Renal pelvis (tissue), 4 donors: Measurements from ENCODE around the gene UBASH3A. TPM values are rescaled to one million over a fixed set of nuclear protein-coding genes. Genes with fewer than 3 reads are reported as not detected.

ENCODE experiments used
- DNase-seq: peaks from one replicate; pipeline ENCODE4 v3.0.0-alpha.2; 2013
- polyA plus RNA-seq, 3 donors: library from polyadenylated mRNA; unstranded; fragments of 120-200 nt; gene quantifications; one replicate each; pipeline ENCODE4 v1.2.1, GENCODE V29; 2013; ENCODE audit not compliant: insufficient read length in 3 of 3

UBASH3A gene
- polyA plus RNA-seq, 3 donors, result 0.10 TPM; not detected in 2

DNA sequence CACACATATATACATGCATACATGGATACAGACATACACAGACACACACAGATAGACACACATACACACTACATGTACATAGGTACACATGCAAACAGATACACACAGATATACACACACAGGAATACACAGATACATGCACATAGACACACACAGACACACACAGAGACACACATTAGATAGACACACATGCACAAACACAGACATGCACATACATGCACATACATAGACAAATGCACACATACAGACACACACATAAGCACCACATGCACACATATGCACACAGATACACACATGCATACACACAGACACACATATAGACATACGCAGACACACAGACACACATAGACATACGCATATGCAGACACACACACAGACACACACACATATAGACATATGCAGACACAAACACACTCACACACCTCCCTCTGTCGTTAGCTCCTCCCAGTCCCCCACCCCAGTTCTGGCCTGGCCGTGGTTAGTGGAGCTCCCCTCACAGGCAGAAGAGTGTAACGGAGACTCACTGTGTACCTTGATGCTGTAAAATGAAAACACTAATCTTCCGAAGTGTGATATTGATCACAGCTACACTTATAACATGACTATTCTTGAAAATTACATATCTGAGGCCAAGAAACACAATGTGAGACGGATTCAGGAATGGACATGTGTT, 7.6 kb downstream of the UBASH3A start:
- DNase-seq, result no peak

DNA sequence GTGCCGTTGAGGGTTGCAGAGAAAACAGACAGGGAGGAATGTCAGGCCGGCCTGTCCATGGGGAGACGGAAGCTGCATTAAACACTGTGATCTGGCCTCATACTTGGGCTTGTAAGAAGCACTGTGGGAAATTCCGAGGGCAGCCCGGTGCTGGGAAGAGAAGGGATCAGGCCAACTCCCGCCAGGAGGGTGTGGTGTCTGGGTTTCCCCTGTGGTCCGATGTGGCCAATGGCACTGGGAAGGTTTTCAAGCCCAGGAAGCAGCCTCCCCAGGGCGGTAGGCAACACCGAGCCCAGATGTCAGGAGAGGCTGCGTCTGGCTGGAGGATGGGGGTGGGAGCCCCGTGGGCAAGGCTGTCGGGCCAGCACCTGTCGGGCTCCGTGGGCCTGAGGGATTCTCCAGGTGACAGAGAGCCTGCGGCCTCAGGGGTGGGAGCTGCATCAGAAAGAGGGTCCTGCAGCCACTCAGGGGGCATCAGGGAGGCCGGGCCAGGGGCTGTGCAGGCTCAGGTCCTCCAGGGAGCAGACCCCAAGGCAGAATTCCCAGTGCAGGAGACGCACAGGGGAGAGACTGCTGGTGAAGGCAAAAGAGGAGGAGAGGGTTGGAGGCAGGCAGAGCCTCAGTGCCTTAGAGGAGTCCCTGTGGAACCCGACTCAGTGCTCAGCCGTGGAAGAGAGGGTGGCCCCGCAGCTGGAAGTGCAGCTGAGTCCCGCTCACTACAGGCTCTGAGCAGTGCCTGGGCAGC, 8.4 kb downstream of the UBASH3A start:
- DNase-seq, result no peak

GRCh38 chr21:42412636-42412933, 8.9 kb downstream of the UBASH3A start:
- no peak for DNase-seq

DNA sequence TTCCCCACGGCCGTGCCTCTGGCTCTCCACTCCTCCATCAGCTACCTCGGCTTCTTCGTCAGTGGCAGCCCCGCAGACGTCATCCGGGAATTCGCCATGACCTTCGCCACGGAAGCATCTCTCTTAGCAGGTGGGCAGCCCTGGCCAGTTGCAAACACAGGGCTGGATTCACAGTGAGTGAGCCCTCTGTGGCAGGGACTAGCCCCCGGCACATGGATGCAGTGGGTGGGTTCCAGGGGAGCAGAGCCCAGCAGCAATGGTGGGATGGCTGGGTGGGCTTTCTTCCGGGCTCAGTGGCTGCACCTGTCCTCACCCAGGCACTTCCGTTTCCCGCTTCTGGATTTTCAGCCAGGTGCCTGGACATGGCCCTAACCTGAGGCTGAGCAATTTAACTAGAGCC, 9.4 kb downstream of the UBASH3A start:
- no peak for DNase-seq

DNA sequence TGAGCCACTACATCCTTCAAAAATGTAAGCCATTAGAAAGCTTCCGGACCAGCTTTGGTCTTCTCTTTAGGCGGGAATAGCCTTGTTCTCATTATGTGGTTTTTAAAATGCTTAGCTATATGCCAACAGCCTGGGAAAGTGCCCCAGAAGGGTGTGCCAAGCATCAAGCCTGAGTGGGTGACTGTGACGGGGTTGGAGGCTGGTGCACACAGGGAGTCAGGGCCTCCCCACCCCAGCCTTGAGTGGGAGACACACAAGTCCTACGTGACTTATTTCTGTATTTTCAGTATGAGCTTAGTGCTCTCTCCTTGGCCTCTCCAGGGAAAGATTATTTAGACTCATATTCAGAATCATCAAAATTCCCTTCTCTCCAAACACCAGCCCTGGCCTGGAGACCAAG, 9.8 kb downstream of the UBASH3A start:
- DNase-seq, result no peak

DNA sequence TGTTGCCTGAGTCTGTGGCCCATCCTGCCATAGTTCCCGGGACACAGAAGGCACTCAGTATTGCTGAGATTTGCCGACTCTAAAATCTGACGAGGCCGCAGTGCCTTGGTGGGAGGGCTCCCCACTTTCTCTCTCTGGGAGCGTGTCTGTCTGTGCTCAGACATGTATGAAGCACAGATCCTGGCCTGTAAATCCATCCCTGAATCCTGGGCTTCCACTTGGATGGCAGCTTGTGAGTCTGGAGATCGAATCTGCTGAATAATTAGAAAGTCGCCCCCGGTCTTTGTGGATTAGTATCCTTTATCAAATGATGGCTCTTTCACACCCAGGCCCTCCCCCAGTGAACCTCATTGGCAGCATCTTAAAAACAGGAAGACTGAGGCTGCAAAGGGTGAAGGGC, 10.4 kb downstream of the UBASH3A start:
- no peak for DNase-seq

DNA sequence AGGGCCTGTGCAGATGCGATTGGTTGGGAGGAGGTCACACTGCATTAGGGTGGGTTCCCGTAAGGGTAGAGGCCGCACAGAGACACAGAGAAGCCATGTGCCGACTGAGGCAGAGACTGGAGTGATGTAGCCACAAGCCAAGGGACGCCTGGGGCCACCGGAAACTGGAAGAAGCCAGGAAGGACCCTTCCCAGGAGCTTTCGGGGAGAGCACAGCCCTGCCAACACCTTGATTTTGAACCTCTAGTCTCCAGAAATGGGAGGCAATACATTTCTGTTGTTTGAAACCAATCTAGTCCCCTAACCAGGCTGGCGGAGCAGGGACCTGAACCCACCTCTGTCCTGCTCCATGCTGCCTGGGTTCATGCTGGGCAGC, 10.8 kb downstream of the UBASH3A start:
- DNase-seq, result no peak

- DNase-seq, result no peak
These were observed 11.4 kb downstream of the UBASH3A start for GRCh38 chr21:42414928-42415769.

DNA sequence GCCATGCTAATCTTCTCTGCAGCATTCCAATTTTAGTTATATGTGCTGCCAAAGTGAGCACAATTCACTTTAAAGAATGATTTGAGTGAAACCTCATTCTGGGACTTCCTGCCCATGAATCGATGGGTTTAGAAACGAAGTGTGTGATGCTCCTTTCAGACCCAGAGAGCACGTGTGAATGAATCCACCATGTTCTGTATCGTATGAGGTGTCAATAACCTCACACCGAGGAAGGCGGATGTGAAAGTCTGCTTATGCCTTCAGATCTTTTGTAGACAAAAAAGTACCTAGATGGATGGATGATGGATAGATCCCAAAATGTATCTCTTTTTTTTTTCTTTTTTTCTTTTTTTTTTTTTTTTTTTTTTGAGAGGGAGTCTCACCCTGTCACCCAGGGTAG, 13.8 kb downstream of the UBASH3A start:
- DNase-seq, result no peak

- DNase-seq, result no peak
These were observed 15.2 kb downstream of the UBASH3A start for GRCh38 chr21:42418886-42419285.

DNA sequence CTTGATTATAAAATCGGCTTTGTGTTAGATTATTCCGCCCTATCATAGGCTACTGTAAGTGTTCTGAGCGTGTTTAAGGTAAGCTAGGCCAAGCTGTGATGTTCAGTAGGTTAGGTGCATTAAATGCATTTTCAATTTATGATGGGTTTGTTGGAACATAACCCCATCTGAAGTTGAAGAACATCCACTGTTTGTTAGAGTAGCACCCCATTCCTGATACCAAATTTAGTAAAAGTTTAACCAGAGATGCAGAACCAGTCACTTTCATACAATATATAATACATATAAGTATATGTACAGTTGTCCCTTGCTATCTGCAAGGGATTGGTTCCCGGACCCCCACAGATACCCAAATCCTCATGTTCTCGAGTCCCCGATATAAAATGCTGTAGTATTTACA, 16.1 kb downstream of the UBASH3A start:
- no peak for DNase-seq

GRCh38 chr21:42421018-42421793, 17.5 kb downstream of the UBASH3A start:
- no peak for DNase-seq

- DNase-seq, result no peak
These were observed 19.5 kb downstream of the UBASH3A start for GRCh38 chr21:42423197-42423675.

DNA sequence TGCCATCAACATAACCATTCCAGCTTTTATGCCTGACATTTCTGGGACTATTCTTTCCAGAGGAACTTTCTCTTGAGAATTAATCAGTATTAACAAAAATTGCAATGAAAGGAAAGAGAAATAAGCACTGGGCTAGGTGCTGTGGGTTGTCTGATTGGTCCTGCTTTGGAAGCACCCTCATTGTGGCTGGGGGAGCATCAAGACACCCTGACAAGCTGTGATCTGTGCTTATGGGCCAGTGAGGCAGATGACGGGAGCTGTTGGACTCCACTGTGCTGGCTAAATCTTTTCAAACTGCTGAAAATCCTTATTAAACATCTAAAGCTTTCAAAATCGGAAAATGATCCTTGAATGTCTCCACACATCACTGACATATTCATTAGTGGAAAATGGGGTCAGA, 20.0 kb downstream of the UBASH3A start:
- DNase-seq, result no peak

DNA sequence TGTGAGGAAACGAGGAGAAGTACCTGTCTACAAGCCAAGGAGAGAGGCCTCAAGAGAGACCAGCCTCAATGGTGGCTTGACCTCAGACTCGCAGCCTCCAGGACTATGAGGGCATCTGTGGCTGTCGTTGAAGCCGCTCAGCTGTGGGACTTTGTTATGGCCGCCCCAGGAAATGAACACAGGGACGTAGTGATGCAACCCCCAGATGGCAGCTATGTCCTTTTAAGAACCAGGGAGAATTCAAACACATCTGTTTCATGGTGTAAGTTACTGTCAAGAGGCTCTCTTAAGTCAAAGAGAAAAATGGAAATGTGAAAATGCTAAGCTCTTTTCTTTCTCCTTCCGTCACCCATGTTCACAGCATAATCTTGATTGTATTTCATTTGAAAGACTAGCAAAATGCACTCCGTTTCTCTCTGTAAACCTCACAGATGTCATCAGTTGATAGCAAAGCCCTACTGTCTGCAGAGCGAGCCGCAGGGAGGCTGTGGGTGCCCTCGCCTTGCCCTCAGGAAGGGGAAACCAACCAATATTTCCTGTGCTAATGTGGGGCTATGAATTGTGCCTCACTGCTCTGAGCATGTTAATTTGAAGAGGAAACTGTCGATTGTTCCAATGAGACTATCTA, 21.3 kb downstream of the UBASH3A start:
- no peak for DNase-seq

DNA sequence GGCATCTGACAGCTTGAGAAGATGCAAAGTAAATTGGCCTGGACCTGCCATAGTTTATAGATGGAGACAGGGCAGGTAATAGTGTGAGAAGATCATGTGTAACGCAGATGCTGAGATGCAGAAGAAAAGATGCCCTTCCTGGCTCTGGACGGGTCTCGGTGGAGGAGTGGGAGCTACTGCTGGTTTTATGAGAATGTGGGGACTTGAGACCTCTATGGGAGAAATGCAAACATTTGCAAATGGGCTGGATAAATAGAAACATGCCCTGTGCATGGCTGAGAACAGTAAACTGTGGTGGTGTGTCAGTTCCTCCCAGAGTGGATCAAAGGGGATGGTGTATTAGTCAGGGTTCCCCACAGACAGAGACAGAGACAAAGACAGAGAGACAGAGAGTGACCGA, 21.9 kb downstream of the UBASH3A start:
- no peak for DNase-seq

DNA sequence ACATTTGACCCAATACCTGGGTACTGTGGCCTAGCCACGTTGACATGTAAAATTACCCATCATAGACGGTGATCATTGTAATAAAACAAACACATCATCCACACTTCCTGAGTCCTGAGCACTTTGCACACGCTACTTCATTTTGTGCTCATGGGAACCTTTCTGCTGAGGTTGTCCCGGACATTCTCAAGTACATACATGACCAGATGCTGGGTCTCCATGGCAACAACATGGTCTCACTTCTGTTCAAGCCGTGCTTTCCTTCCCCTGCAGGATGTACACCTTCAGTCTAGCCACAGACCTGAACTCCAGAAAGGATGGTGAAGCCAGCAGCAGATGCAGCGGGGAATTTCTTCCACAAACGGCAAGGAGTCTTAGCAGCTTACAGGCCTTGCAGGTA, 22.7 kb downstream of the UBASH3A start:
- DNase-seq, result no peak

- no peak for DNase-seq
These were observed 23.3 kb downstream of the UBASH3A start for GRCh38 chr21:42426876-42427480.

GRCh38 chr21:42427809-42428419, 24.2 kb downstream of the UBASH3A start:
- no peak for DNase-seq

DNA sequence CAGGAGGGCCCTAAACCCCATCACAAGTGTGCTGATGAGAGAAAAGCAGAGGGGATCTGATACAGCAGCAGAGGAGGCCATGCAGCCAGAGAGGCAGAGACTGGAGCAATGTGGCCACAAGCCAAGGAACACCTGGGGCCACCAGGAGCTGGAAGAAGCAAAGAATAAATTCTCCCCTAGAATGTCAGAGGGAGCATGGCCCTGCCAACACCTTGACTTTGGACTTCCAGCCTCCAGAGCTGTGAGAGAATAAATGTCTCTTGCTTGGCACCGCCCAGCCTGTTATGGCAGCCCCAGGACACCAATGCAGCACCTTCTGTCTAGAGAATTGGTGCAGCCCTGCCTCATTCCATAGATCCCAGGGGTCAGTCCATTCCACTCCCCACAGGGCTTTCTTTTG, 25.3 kb downstream of the UBASH3A start:
- no peak for DNase-seq

- DNase-seq, result no peak
These were observed 26.2 kb downstream of the UBASH3A start for GRCh38 chr21:42429856-42430255.
